IMR-90 (cell line): ENCODE data around the gene EHMT1. TPM values are rescaled to one million over a fixed set of nuclear protein-coding genes. Genes with fewer than 3 reads are reported as not detected.

Experiments used
- ATAC-seq: fragments of 200-7000 bp; cut with Tn5 transposase; 2 replicates; pipeline ENCODE4 v1.9.1; 2020; ENCODE audit warnings: low read depth, mild to moderate bottlenecking, moderate library complexity
- BruUV-seq: library from RNA; stranded (reverse); fragments of 400-500 nt; replicated peaks from 2 replicates; lab custom pipeline; 2021; lab: Mats Ljungman, UMichigan
- CTCF ChIA-PET: fragments of 300-600 bp; formaldehyde crosslinking; extraction: SDS; loops from one replicate; lab custom pipeline; 2021; ENCODE audit warnings: antibody characterized with exemption; lab: Yijun Ruan, JAX
- POLR2A ChIA-PET: fragments of 300-600 bp; sonication (Branson Sonifier 250); formaldehyde crosslinking; loops from one replicate; lab custom pipeline; 2022; ENCODE audit warnings: antibody characterized with exemption; ENCODE audit not compliant: unreplicated experiment; lab: Charles Lee
- DNase-seq: peaks from one replicate; pipeline ENCODE4 v3.0.0; 2013
- H2AFZ ChIP-seq: replicated peaks from 2 replicates; pipeline ENCODE3; 2013; ENCODE audit warnings: low read length, mild to moderate bottlenecking; ENCODE audit not compliant: poor library complexity
- H2AK5ac ChIP-seq: 2 replicates; pipeline ENCODE4 v1.6.1; 2013; ENCODE audit warnings: low read depth, low read length, inconsistent platforms
- H2AK9ac ChIP-seq: replicated peaks from 2 replicates; pipeline ENCODE3; 2013; ENCODE audit warnings: mild to moderate bottlenecking, low read depth, low read length, moderate library complexity; ENCODE audit not compliant: poor library complexity
- H2BK120ac ChIP-seq: 2 replicates; pipeline ENCODE4 v1.6.1; 2013; ENCODE audit warnings: low read depth, low read length, inconsistent platforms
- H2BK15ac ChIP-seq: 3 replicates; pipeline ENCODE4 v1.6.1; 2013; ENCODE audit warnings: low read depth, low read length, inconsistent platforms
- H2BK20ac ChIP-seq: 2 replicates; pipeline ENCODE4 v1.6.1; 2013; ENCODE audit warnings: low read depth, mild to moderate bottlenecking, inconsistent platforms, low read length, moderate library complexity
- H2BK5ac ChIP-seq: 2 replicates; pipeline ENCODE4 v1.6.1; 2013; ENCODE audit warnings: mild to moderate bottlenecking, low read depth, low read length, inconsistent platforms; ENCODE audit not compliant: poor library complexity, severe bottlenecking
- H3K14ac ChIP-seq: replicated peaks from 2 replicates; pipeline ENCODE4 v1.6.1; 2013; ENCODE audit warnings: low read depth, low read length, inconsistent platforms
- H3K18ac ChIP-seq: 2 replicates; pipeline ENCODE4 v1.6.1; 2013; ENCODE audit warnings: low read depth, low read length, control low read depth
- H3K23ac ChIP-seq: 2 replicates; pipeline ENCODE4 v1.6.1; 2013; ENCODE audit warnings: low read depth, low read length, inconsistent platforms
- H3K27ac ChIP-seq: 2 replicates; pipeline ENCODE4 v1.5.1; 2013; ENCODE audit warnings: mild to moderate bottlenecking, control low read depth, low read length; ENCODE audit not compliant: insufficient read depth
- H3K27me3 ChIP-seq: 2 replicates; pipeline ENCODE4 v1.6.1; 2013; ENCODE audit warnings: low read length; ENCODE audit not compliant: control insufficient read depth, insufficient read depth
- H3K36me3 ChIP-seq: 2 replicates; pipeline ENCODE4 v1.6.1; 2013; ENCODE audit warnings: low read length, mixed read lengths; ENCODE audit not compliant: control insufficient read depth, insufficient read depth
- H3K4ac ChIP-seq: 2 replicates; pipeline ENCODE4 v1.6.1; 2013; ENCODE audit warnings: low read depth, low read length, inconsistent platforms
- H3K4me1 ChIP-seq: 2 replicates; pipeline ENCODE4 v1.6.1; 2013; ENCODE audit warnings: low read length, mixed read lengths; ENCODE audit not compliant: control insufficient read depth, insufficient read depth
- H3K4me2 ChIP-seq: 2 replicates; pipeline ENCODE4 v1.6.1; 2013; ENCODE audit warnings: low read depth, mild to moderate bottlenecking, control low read depth, low read length, moderate library complexity
- H3K4me3 ChIP-seq: 2 replicates; pipeline ENCODE4 v1.5.1; 2013; ENCODE audit warnings: low read depth, mild to moderate bottlenecking, control low read depth, low read length, moderate library complexity; ENCODE audit not compliant: insufficient read depth
- H3K56ac ChIP-seq: 2 replicates; pipeline ENCODE4 v1.6.1; 2013; ENCODE audit warnings: low read length, inconsistent platforms; ENCODE audit not compliant: insufficient read depth; ENCODE audit errors: extremely low read depth
- H3K79me1 ChIP-seq, 2 experiments: 2 replicates each; pipeline ENCODE4 v1.6.1; 2013; ENCODE audit warnings: low read length in 2 of 2, inconsistent platforms in 1 of 2, low read depth in 1 of 2
- H3K9ac ChIP-seq: 2 replicates; pipeline ENCODE4 v1.6.1; 2013; ENCODE audit warnings: low read depth, low read length, control low read depth
- H3K9me1 ChIP-seq: 2 replicates; pipeline ENCODE4 v1.6.1; 2013; ENCODE audit warnings: low read length, inconsistent platforms; ENCODE audit not compliant: insufficient read depth
- H3K9me3 ChIP-seq: 2 replicates; pipeline ENCODE4 v1.6.1; 2013; ENCODE audit warnings: low read length; ENCODE audit not compliant: control insufficient read depth, insufficient read depth
- H4K20me1 ChIP-seq: 2 replicates; pipeline ENCODE4 v1.6.1; 2013; ENCODE audit warnings: low read length, inconsistent platforms; ENCODE audit not compliant: insufficient read depth
- H4K5ac ChIP-seq: 2 replicates; pipeline ENCODE4 v1.6.1; 2013; ENCODE audit warnings: mild to moderate bottlenecking, low read depth, low read length, control low read depth
- H4K8ac ChIP-seq, 2 experiments: 2 replicates each; pipeline ENCODE4 v1.6.1; 2013; ENCODE audit warnings: low read depth in 2 of 2, low read length in 2 of 2, control low read depth in 1 of 2, inconsistent platforms in 1 of 2
- H4K91ac ChIP-seq: 2 replicates; pipeline ENCODE4 v1.6.1; 2013; ENCODE audit warnings: low read depth, low read length, inconsistent platforms; ENCODE audit not compliant: insufficient read depth
- FOS ChIP-seq: fragments of 150-350 bp; IDR thresholded peaks from 2 replicates; pipeline ENCODE4 v1.6.1; 2016; ENCODE audit warnings: low read depth, low read length
- MAZ ChIP-seq: IDR thresholded peaks from 2 replicates; pipeline ENCODE4 v1.6.1; 2012; ENCODE audit warnings: low read depth, mild to moderate bottlenecking, low read length, improper control_type of control experiment, moderate library complexity, borderline replicate concordance
- NFE2L2 ChIP-seq: fragments of 150-350 bp; IDR thresholded peaks from 2 replicates; pipeline ENCODE4 v1.6.1; 2016; ENCODE audit warnings: low read depth, mild to moderate bottlenecking, low read length
- RAD21 ChIP-seq: IDR thresholded peaks from 2 replicates; pipeline ENCODE4 v1.6.1; 2012; ENCODE audit warnings: low read length, improper control_type of control experiment
- RFX5 ChIP-seq: IDR thresholded peaks from 2 replicates; pipeline ENCODE4 v1.8.0; 2012; ENCODE audit warnings: low read depth, mild to moderate bottlenecking, low read length, moderate library complexity
- WGBS, 2 experiments: methylation state at CpG; one replicate each; pipeline versions ENCODE4 v1.1.5 to v1.1.7; 2013; ENCODE audit warnings: missing lambda C conversion rate in 2 of 2; ENCODE audit not compliant: insufficient read length in 1 of 2; ENCODE audit errors: extremely low coverage in 2 of 2; 5-methylcytosine and 5-hydroxymethylcytosine counted together
- dilution Hi-C: fragments of 300-500 bp; cut with HindIII; formaldehyde crosslinking; loops from one replicate; pipeline ENCODE4 v1.14.3; 2018; ENCODE audit warnings: low sequenced_read_pairs; ENCODE audit not compliant: unreplicated experiment
- in situ Hi-C: fragments of 300-500 bp; cut with MboI; formaldehyde crosslinking; loops from 3 replicates; pipeline ENCODE4 v1.14.3; 2019; ENCODE audit warnings: low sequenced_read_pairs, inconsistent platforms, mixed read lengths
- intact Hi-C: fragments of 100-400 bp; cut with micrococcal nuclease; formaldehyde crosslinking; loops from 2 replicates; pipeline ENCODE4 v1.10.0; 2022
- polyA plus RNA-seq, 3 experiments: library from polyadenylated mRNA; depleted of rRNA; stranded (reverse); fragments of >200 nt; gene quantifications; 2 replicates each; pipeline ENCODE4 v1.2.3, GENCODE V29; 2012; ENCODE audit warnings: low replicate concordance in 1 of 3
- total RNA-seq: library from RNA; depleted of rRNA; stranded (reverse); fragments of >200 nt; gene quantifications from 2 replicates; pipeline ENCODE4 v1.2.3, GENCODE V29; 2012

Gene EHMT1
- total and polyA plus RNA-seq, 2 of the 4 experiments (the other 2 are of a cell fraction) = 32.8 to 35.1 TPM

GRCh38 chr9:137696136-137696925, 77.5 kb downstream of the EHMT1 start:
- Histone ChIP-seq H2AK9ac (no peak overlapping the region), H4K5ac (no peak overlapping the region), H2AK5ac (no peak overlapping the region), H3K56ac (no peak overlapping the region), H3K14ac (no peak overlapping the region; the same call in 1 of the 2 replicates), H2BK5ac (no peak overlapping the region), H3K23ac (no peak overlapping the region), H3K36me3 (no peaks in the 10 kb centered on the region), H4K20me1 (peaks cover 67% of the 10 kb centered on the region), H3K9me1 (peaks cover 24% of the 10 kb centered on the region), H3K18ac (no peak overlapping the region), H3K4me3 (no peak overlapping the region), H4K8ac (no peak overlapping the region), H3K79me1 (peaks cover 50 to 86% of the 10 kb centered on the region in 2 experiments), H3K4ac (no peak overlapping the region), H3K9ac (no peak overlapping the region), H2AFZ (no peak overlapping the region), H3K4me1 (peaks cover 4% of the 10 kb centered on the region; the same call in 1 of the 2 replicates), H3K4me2 (no peak overlapping the region), H2BK120ac (no peak overlapping the region), H4K91ac (no peak overlapping the region), H2BK15ac (no peak overlapping the region), H3K27ac (no peak overlapping the region), H3K27me3 (no peaks in the 10 kb centered on the region), H3K9me3 (no peaks in the 10 kb centered on the region), H2BK20ac (no peak overlapping the region)
- DNase-seq (no peak), ATAC-seq (no peak)
- dilution Hi-C loops = no loop called here
- ChIA-PET CTCF (interaction anchor here (1.0 kb wide), 1 partner anchor 23 kb away, joined by 3 read pairs; no protein-coding TSS in a partner anchor), POLR2A (no interaction called here)
- intact Hi-C loops = no loop called here
- TF ChIP-seq FOS = no peak
- TF ChIP-seq MAZ = no peak
- TF ChIP-seq NFE2L2 = no peak
- TF ChIP-seq RAD21 = no peak
- no peak for TF ChIP-seq RFX5
- BruUV-seq = no TSS peak
- in situ Hi-C loops = no loop called here
- no CpG with 5 or more reads among the region's 12 CpGs for WGBS, 2 experiments
